Hepatocyte (in vitro differentiated cells): ENCODE data around the gene RBM4B.

ENCODE experiments used
- EZH2phosphoT487 ChIP-seq: fragments of 200-600 bp; sonication (generic); IDR thresholded peaks from one replicate; pipeline ENCODE4 v1.6.1; 2018; ENCODE audit warnings: antibody characterized with exemption, mild to moderate bottlenecking, low read depth, moderate library complexity; ENCODE audit not compliant: unreplicated experiment, severe bottlenecking
- TF ChIP-seq, protein P1 (sequence below): fragments of 200-600 bp; sonication (generic); IDR thresholded peaks from 2 replicates; pipeline ENCODE4 v1.5.1; 2016; ENCODE audit warnings: antibody characterized with exemption, mild to moderate bottlenecking; ENCODE audit not compliant: poor library complexity

DNA sequence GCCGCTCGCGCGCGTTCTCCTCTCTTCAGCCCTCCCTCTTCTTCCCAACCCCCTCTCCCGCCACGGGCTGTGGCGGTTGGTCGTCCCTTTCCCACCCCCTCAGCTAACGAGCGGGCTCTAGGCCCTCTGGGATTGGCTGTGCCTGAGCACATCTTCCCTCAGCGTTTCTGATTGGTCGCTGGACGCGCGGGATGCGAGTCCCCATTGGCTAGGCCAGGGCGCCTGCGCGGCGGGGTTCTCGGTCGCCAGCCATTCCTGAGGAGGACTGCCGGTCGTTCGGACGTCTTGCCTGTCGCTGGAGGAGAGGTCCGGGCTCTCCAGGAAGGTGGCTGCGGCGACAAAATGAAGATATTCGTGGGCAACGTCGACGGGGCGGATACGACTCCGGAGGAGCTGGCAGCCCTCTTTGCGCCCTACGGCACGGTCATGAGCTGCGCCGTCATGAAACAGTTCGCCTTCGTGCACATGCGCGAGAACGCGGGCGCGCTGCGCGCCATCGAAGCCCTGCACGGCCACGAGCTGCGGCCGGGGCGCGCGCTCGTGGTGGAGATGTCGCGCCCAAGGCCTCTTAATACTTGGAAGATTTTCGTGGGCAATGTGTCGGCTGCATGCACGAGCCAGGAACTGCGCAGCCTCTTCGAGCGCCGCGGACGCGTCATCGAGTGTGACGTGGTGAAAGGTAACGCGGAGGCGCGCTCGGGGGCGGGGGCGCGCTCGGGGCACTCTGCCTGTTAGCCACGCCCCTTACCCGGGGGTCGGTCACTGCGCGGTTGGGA lies 61.1 kb downstream of the RBM4B start, which contains the start of gene RBM14:
- TF ChIP-seq, protein P1, sequence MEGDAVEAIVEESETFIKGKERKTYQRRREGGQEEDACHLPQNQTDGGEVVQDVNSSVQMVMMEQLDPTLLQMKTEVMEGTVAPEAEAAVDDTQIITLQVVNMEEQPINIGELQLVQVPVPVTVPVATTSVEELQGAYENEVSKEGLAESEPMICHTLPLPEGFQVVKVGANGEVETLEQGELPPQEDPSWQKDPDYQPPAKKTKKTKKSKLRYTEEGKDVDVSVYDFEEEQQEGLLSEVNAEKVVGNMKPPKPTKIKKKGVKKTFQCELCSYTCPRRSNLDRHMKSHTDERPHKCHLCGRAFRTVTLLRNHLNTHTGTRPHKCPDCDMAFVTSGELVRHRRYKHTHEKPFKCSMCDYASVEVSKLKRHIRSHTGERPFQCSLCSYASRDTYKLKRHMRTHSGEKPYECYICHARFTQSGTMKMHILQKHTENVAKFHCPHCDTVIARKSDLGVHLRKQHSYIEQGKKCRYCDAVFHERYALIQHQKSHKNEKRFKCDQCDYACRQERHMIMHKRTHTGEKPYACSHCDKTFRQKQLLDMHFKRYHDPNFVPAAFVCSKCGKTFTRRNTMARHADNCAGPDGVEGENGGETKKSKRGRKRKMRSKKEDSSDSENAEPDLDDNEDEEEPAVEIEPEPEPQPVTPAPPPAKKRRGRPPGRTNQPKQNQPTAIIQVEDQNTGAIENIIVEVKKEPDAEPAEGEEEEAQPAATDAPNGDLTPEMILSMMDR: no peak
- TF ChIP-seq EZH2phosphoT487: no peak
